NCI-H526 treated with DMSO at 0.1 percent for 48 hours (cell line): ENCODE measurements around the gene KRTAP1-4.
"Not testable (repeated sequence)": the region's sequence is repeated elsewhere in the genome, so short reads cannot be mapped to it uniquely, and the experiment has no call there.

Experiments
- DNase-seq: peaks from one replicate; lab custom pipeline; 2025; lab: John Stamatoyannopoulos, UW

KRTAP1-4 gene

DNA sequence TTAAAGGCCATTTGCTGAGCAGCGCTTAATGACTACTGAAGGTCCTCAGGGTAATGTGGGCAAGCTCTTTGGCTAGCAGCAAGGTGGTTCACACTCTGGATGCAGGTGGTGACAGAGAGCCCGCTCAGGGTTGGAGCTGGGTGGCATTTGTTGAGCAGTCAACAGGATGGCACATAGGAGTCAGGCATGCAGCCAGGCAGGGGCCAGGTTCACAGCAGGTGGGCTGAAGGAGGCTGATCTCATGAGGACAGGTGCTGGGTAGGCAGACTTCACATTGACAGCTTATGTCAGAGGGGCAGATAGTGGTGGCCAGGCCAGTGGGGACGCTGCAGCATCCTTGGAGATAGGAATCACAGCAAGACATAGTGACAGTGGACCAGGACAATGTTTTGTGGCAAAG, 25.6 kb downstream of the KRTAP1-4 start:
- DNase-seq, result no peak

DNA sequence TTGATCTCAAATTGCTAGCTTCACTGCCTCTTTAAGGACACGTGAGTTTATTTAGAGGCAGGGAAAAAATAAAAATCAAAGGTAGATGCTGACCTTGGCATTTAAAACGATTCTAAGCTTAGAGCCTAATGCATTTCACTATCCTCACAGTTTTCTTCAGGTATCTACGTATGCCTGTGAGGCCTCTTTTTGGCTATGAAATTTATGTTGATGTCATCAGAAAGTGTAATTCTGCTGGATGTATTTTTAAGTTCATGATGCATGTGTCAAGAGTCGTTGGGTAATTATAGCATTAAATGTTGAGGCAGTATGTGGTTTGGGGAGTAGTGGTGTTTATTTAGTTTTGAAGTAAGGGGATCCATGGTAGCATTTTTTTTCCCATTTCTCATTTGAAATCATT, 26.1 kb downstream of the KRTAP1-4 start:
- no peak for DNase-seq

DNA sequence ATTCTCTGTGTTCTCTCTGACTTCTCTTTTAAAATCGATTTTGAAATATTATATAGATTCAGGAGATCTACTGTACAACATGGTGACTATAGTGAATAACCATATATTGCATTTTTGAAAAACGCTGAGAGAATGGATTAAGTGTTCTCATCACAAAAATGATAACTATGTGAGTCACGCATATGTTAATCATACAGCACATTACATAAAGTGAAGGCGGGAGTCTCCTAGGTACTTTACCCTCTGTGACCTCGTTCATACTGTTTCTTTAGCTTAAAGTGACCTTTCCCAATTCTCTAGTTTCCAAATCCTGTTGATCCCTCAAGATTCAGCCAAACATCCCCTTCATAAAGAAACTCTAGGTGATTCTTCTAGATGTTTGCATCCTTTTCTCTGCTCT, 27.2 kb downstream of the KRTAP1-4 start:
- DNase-seq, result no peak

DNA sequence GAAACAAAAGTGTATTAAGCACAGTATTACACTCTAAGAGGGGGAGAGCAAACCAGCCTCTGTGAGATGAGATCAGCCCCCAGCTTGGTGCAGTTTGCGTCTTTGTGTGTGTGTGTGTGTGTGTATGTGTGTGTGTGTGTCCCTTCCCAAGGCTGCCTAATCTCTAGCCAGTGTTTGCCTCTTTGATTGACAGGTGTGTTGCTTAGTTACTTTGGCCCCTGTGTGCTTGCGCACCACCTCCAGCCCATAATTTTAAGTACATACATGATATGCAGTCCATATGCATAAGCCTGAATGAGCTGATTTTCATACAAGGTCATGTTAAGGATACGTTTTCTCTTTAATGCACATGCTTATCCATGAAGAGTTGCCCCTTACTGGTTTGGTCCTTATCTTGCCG, 28.2 kb downstream of the KRTAP1-4 start:
- no peak for DNase-seq

DNA sequence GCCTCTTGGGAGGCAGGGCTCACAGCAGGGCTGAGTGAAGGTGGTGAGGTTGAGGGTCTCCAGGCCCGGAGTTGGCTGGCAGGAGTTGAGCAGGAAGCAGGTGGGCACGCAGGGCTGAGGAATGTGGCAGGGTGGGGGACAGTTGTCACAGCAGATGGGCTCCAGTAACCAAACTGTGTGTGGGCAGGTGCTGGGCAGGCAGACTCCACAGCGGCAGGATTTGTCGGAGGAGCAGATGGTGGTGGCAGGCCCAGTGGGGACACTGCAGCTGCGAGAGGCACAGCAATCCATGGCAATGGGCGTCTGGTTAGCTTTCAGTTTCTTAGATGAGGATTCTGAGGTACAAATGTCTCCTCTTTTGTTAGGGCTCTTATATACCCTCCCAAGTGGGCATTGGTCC, 30.4 kb downstream of the KRTAP1-4 start, which contains the start of gene KRTAP3-2:
TSS of gene KRTAP3-2 (minus strand) at position 344 of the 400 bp plus-strand sequence. CDS start at position 291, 53 bp downstream.
- DNase-seq, result not testable (repeated sequence)

DNA sequence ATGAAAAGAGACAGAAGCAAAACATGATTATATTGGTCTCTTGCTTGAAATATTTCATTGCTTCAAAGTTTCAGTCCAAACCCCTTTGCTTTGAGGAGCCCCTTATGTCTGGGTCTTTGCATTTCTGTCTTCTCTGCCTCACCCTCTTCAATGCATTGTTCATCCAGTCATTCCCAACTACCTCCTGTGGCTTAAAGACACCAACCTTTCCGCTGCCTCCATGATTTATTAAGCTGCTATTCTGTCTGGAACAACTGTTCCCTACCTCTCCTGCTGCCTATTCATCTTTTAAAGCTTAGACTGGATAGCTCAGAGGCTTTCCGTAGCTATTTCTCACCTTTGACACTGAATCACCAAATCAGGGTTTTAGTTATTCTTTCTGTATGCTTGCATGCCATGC, 32.6 kb downstream of the KRTAP1-4 start:
- DNase-seq, result no peak

DNA sequence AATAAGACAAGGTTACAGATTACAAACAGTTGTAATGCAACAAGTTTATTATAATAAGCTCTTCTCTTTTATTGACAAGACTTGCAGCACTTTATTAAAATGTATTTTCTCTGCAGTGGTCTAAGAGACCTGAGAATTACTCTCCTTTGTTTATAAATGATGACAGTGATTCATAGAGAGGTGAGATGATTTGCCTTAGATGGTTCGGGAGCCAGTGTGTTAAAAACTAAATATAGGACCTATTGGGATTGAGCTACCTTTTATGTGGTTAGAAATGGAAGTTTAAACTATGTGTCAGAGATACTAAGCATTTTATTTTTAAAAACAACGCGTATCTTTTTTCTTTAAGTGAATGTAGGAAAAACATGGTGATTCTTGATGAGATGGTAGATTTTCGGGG, 33.2 kb downstream of the KRTAP1-4 start:
- no peak for DNase-seq

DNA sequence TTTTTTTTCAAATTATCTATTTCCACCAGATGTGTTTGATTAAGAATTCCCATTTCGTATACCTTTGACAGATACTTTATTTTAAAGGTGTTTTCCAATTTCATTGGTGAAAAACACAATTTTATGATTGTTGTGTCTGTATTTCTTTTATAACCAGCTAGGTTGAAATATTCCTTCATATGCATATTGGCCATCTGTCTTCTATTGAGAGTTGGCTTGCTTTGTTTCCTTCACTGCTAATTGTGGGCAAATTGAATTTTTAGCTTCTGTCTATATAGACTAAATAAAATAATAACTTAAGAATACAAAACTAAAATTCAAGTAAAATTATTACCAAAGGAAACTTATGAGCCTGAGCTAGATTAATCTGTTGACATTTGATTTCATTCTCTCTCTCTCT, 34.9 kb downstream of the KRTAP1-4 start:
- no peak for DNase-seq

DNA sequence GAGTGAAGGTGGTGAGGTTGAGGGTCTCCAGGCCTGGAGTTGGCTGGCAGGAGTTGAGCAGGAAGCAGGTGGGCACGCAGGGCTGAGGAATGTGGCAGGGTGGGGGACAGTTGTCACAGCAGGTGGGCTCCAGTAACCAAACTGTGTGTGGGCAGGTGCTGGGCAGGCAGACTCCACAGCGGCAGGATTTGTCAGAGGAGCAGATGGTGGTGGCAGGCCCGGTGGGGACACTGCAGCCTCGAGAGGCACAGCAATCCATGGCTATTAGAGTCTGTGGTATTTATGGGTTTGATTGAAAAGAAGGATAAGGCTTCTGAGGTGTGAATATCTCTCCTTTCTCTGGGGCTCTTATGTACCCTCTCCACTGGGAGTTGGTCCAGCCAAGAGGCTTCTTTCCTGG, 36.2 kb downstream of the KRTAP1-4 start, which contains the start of gene KRTAP3-3:
TSS of gene KRTAP3-3 (minus strand) at position 326 of the 400 bp plus-strand sequence. CDS start at position 259, 67 bp downstream.
- DNase-seq, result no peak

DNA sequence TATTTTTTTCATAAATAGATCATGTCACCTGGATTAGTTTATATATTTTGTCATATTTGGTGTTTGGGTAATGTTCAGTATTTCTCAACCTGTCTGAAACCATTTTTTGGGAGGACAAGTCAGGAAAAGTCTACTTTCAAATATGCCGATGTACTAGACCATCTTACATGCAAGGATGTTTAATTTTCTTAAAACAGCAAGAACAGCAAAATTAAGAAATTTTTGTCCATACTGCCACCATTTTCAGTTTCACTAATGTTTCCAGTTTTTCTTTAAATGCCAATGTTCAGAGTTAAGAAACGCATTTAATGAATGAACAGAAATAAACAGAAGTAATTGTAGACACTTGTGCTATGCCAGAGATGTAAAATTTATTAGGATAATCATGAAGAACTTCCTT, 36.9 kb downstream of the KRTAP1-4 start:
- DNase-seq, result no peak

DNA sequence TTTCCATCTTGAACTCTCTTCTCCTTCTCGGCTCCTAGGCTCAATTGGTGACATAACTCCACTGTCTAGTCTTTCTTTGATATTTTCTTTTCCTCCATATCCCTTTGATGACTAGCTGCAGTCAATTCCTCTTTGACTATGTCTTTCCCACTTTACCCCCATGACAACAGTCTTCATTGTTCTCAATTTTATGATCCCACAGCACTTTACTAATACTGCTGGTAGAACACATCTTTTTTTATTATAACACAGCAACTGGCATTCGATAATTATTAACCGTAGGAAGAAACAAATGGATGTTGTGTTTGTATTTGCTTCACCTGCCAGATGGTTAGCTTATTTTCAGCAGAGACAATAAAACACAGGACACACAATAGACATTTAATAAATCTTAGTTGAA, 37.3 kb downstream of the KRTAP1-4 start:
- DNase-seq, result peak; percentile 45

DNA sequence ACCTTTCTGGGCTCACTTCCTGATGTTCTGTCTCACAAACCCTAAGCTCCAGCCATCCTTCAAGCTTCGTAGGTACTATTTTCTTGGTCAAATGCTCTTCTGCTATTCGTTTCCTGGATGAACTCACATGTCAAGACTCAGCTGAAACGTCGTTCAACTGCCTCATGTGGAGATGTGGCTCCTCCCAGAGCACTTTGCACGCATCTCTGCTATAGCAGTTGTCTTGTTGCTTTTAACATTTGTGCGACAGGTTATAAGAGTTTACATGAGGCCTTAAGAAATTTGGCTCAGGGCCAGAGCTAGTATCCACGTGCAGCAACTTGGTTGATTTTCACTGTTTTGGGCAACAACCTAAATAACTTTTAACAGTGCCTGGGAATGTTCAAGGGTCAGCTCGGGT, 43.1 kb downstream of the KRTAP1-4 start:
- DNase-seq, result peak; percentile 44

DNA sequence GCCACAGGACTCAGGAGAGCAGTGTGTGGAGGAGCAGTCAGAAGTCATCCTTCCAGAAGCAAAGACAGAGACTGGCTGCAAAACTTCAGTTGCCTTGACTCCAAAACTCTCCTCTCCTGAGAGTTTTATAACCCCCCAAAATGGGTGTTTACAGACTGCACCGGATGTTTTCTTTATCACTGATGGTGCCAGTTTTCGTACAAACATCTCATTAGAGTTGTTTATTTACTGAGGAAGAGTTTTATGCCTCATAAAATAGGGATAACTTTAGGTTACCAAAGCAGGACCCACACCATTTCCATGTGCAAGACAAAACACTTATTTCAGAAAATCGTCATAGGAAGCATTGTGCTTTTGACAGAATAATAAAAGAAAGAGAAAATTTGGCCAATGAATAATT, 45.8 kb downstream of the KRTAP1-4 start, which contains the start of gene KRT40:
TSS of gene KRT40 (minus strand) at position 101 of the 400 bp plus-strand sequence. CDS start at position 48, 53 bp downstream.
- DNase-seq, result no peak

DNA sequence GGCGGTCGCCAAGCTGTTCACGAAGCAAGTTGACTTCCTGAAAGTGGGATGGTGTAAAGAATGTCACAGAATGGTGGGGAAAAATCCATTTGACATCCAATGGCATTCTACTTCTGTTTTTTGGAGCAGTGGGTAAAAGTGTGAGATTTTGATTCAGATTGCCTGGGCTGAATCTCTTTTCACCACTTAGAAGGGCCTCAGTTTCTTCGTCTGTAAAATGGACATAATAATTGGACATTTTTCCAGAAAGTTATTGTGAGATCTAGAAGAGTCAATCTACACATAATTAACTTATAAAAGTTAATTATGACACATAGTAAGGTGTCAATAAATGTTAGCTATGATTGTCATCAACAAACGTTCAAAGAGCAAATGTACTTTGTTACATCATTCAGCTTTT, 48.9 kb downstream of the KRTAP1-4 start:
- no peak for DNase-seq

DNA sequence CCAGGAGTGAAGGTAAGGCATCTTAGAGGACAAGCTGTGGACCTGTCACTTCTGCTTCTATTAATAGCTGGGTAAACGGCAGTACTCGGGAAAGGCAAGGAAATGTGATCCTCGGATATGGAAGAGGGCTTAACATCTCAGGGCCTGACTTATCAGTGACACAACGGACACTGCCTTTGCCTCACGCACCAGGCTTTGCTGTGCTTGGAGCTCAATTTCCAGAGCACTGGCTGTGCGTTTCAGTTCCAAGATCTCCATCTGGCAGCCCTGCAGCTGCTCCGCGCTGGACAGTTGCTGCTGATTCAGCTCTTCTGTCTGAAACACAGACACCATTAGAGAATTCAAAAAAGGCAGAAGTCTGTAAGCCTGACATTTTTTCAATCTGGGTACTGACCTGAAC, 49.4 kb downstream of the KRTAP1-4 start:
- no peak for DNase-seq

DNA sequence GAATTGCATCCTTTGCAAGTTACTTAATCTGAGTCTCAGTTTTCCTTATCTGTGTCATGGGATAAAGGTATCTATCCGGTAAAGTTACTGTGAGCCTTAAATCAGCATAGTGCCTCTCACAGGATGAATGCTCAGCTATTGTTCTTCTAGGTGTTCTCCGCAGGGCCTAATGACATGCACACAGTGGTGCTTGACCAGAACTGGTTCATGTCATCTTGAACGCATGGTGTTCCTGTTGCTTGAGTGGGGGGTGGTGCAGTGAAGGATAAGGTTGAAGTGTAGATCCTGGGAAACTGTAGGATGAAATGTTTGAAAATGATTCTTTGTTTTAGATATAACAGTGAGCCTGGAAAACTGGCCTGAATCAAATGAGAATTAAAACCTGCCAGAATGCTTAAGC, 49.9 kb downstream of the KRTAP1-4 start:
- no peak for DNase-seq
